Neuronal stem cell (in vitro differentiated cells): ENCODE results near the gene KIF16B.
"Not testable (repeated sequence)": the region's sequence is repeated elsewhere in the genome, so short reads cannot be mapped to it uniquely, and the experiment has no call there.

Source experiments
- DNase-seq: peaks from one replicate; pipeline ENCODE4 v3.0.0-alpha.2; 2013; ENCODE audit warnings: low spot score
- H2AFZ ChIP-seq: one replicate; pipeline ENCODE4 v1.6.1; 2013; ENCODE audit warnings: mild to moderate bottlenecking, low read length, inconsistent platforms
- H2AK5ac ChIP-seq: 2 replicates; pipeline ENCODE4 v1.6.1; 2013; ENCODE audit warnings: low read depth, mild to moderate bottlenecking, inconsistent platforms, low read length, moderate library complexity, mixed read lengths
- H2BK120ac ChIP-seq: 2 replicates; pipeline ENCODE4 v1.6.1; 2013; ENCODE audit warnings: low read depth, mild to moderate bottlenecking, inconsistent platforms, low read length, moderate library complexity, mixed read lengths
- H2BK12ac ChIP-seq: one replicate; pipeline ENCODE4 v1.6.1; 2013; ENCODE audit warnings: low read length, inconsistent platforms
- H2BK15ac ChIP-seq: 2 replicates; pipeline ENCODE4 v1.6.1; 2013; ENCODE audit warnings: mild to moderate bottlenecking, low read length, inconsistent platforms, mixed read lengths
- H2BK5ac ChIP-seq: one replicate; pipeline ENCODE4 v1.6.1; 2013; ENCODE audit warnings: inconsistent platforms, mild to moderate bottlenecking, low read length, moderate library complexity
- H3K14ac ChIP-seq: one replicate; pipeline ENCODE4 v1.6.1; 2013; ENCODE audit warnings: low read length, inconsistent platforms
- H3K18ac ChIP-seq: 2 replicates; pipeline ENCODE4 v1.6.1; 2013; ENCODE audit warnings: low read length, inconsistent platforms
- H3K23ac ChIP-seq: 2 replicates; pipeline ENCODE4 v1.6.1; 2013; ENCODE audit warnings: low read depth, mild to moderate bottlenecking, mixed read lengths, low read length, inconsistent platforms; ENCODE audit not compliant: poor library complexity
- H3K27ac ChIP-seq: replicated peaks from 3 replicates; pipeline ENCODE4 v1.5.1; 2013; ENCODE audit warnings: low read length, inconsistent platforms
- H3K27me3 ChIP-seq, 3 experiments: 2 replicates each; pipeline ENCODE4 v1.6.1; 2013; ENCODE audit warnings: low read length in 3 of 3, mild to moderate bottlenecking in 2 of 3, inconsistent platforms in 1 of 3, low read depth in 1 of 3, mixed read lengths in 1 of 3, moderate library complexity in 1 of 3; ENCODE audit not compliant: control insufficient read depth in 3 of 3, insufficient read depth in 3 of 3
- H3K36me3 ChIP-seq, 2 donors: replicated peaks in 1 of 2; 2 replicates each; pipeline ENCODE4 v1.6.1; 2013; ENCODE audit warnings: low read length in 2 of 2; ENCODE audit not compliant: control insufficient read depth in 2 of 2, insufficient read depth in 2 of 2
- H3K4ac ChIP-seq: 2 replicates; pipeline ENCODE4 v1.6.1; 2013; ENCODE audit warnings: inconsistent platforms, mild to moderate bottlenecking, low read length, moderate library complexity
- H3K4me1 ChIP-seq, 2 donors: 1 replicate in 1 of 2; 2 replicates in 1 of 2; pipeline ENCODE4 v1.6.1; 2013; ENCODE audit warnings: low read length in 2 of 2, low read depth in 1 of 2; ENCODE audit not compliant: control insufficient read depth in 2 of 2, insufficient read depth in 1 of 2
- H3K4me2 ChIP-seq: one replicate; pipeline ENCODE4 v1.6.1; 2013; ENCODE audit warnings: mild to moderate bottlenecking, low read length, inconsistent platforms; ENCODE audit not compliant: insufficient read depth, poor library complexity, severe bottlenecking
- H3K4me3 ChIP-seq, 2 donors: 2 replicates each; pipeline ENCODE4 v1.5.1; 2013; ENCODE audit warnings: low read length in 2 of 2, mild to moderate bottlenecking in 2 of 2, inconsistent platforms in 1 of 2, moderate library complexity in 1 of 2
- H3K79me1 ChIP-seq: one replicate; pipeline ENCODE4 v1.6.1; 2013; ENCODE audit warnings: low read depth, mild to moderate bottlenecking, inconsistent platforms, low read length, moderate library complexity
- H3K9ac ChIP-seq: one replicate; pipeline ENCODE4 v1.6.1; 2013; ENCODE audit warnings: mild to moderate bottlenecking, low read depth, low read length, inconsistent platforms; ENCODE audit not compliant: poor library complexity
- H3K9me3 ChIP-seq, 2 donors: replicated peaks in 1 of 2; 2 replicates each; pipeline versions ENCODE3 to v1.6.1; 2013; ENCODE audit warnings: low read length in 2 of 2, mild to moderate bottlenecking in 2 of 2, inconsistent platforms in 1 of 2, low read depth in 1 of 2, mixed read lengths in 1 of 2, moderate library complexity in 1 of 2; ENCODE audit not compliant: control insufficient read depth in 2 of 2, insufficient read depth in 1 of 2
- H4K8ac ChIP-seq: one replicate; pipeline ENCODE4 v1.6.1; 2013; ENCODE audit warnings: low read depth, mild to moderate bottlenecking, inconsistent platforms, low read length, moderate library complexity
- H4K91ac ChIP-seq: one replicate; pipeline ENCODE4 v1.6.1; 2013; ENCODE audit warnings: low read length, low read depth, mild to moderate bottlenecking, inconsistent platforms; ENCODE audit not compliant: poor library complexity
- WGBS, 2 donors: extraction: QIAGEN DNeasy Blood & Tissue Kit; methylation state at CpG; one replicate each; pipeline ENCODE4 v1.1.7; 2013; ENCODE audit warnings: missing lambda C conversion rate in 2 of 2, mixed read lengths in 1 of 2; ENCODE audit not compliant: insufficient read length in 2 of 2, insufficient replicate concordance in 1 of 2; ENCODE audit errors: extremely low coverage in 2 of 2; 5-methylcytosine and 5-hydroxymethylcytosine counted together

Gene KIF16B

GRCh38 chr20:16226961-16227360 is 346.3 kb downstream of the KIF16B start:
- not testable (repeated sequence) for H4K8ac ChIP-seq, H2AFZ ChIP-seq, H3K79me1 ChIP-seq, H4K91ac ChIP-seq, H3K27ac ChIP-seq, H3K9ac ChIP-seq, H3K4me1 ChIP-seq, H3K4me2 ChIP-seq, H3K23ac ChIP-seq, H3K4ac ChIP-seq, H3K9me3 ChIP-seq, H3K4me3 ChIP-seq, H3K27me3 ChIP-seq, H3K18ac ChIP-seq, H3K36me3 ChIP-seq, H2BK12ac ChIP-seq, H2BK120ac ChIP-seq, H2AK5ac ChIP-seq, DNase-seq, H2BK15ac ChIP-seq, H2BK5ac ChIP-seq, H3K14ac ChIP-seq
- WGBS, 2 donors = no CpG with 5 or more reads among the region's 27 CpGs

GRCh38 chr20:16224836-16225235 is 348.4 kb downstream of the KIF16B start:
- Histone ChIP-seq H3K9ac (no peak overlapping the region), H3K18ac (no peak overlapping the region), H2AK5ac (no peak overlapping the region), H3K9me3 (peaks cover 3 to 4% of the 10 kb centered on the region in 2 donors), H3K4ac (no peak overlapping the region), H3K27ac (no peak overlapping the region), H3K4me3 (no peak overlapping the region), H3K14ac (no peak overlapping the region), H2BK15ac (no peak overlapping the region), H2BK12ac (no peak overlapping the region), H3K4me2 (no peak overlapping the region), H3K79me1 (no peaks in the 10 kb centered on the region), H4K8ac (no peak overlapping the region), H2BK120ac (no peak overlapping the region), H2BK5ac (no peak overlapping the region), H4K91ac (no peak overlapping the region), H3K36me3 (no peaks in the 10 kb centered on the region), H3K27me3 (no peaks in the 10 kb centered on the region), H3K4me1 (no peaks in the 10 kb centered on the region), H3K23ac (no peak overlapping the region), H2AFZ (no peak overlapping the region)
- DNase-seq = no peak
- no CpG with 5 or more reads among the region's 3 CpGs for WGBS, 2 donors

- no CpG with 5 or more reads among the region's 8 CpGs for WGBS, 2 donors
- Histone ChIP-seq H2AK5ac (no peak overlapping the region), H3K9ac (no peak overlapping the region), H3K36me3 (no peaks in the 10 kb centered on the region), H2BK5ac (no peak overlapping the region), H3K23ac (no peak overlapping the region), H3K4me2 (no peak overlapping the region), H2BK120ac (no peak overlapping the region), H3K27me3 (no peaks in the 10 kb centered on the region), H3K9me3 (peaks cover 2 to 3% of the 10 kb centered on the region in 2 donors), H3K14ac (no peak overlapping the region), H3K18ac (no peak overlapping the region), H3K27ac (no peak overlapping the region), H3K79me1 (no peaks in the 10 kb centered on the region), H3K4me3 (no peak overlapping the region), H3K4ac (no peak overlapping the region), H2BK12ac (no peak overlapping the region), H3K4me1 (peaks cover 2 to 7% of the 10 kb centered on the region in 2 donors), H4K8ac (no peak overlapping the region), H4K91ac (no peak overlapping the region), H2BK15ac (no peak overlapping the region), H2AFZ (no peak overlapping the region)
- DNase-seq = no peak
Observed at GRCh38 chr20:16222859-16223411, 350.3 kb downstream of the KIF16B start.
